Stimulated activated CD8-positive, alpha-beta memory T cell treated with anti-CD3 and anti-CD28 coated beads, Interleukin-15, amount 100 ng/mL, for 24 hours (primary cell): ENCODE data around the gene TNFRSF1A.
A peak's percentile ranks its signal among the peaks of the same experiment; 100 is the strongest.
"Not testable (repeated sequence)": the region's sequence is repeated elsewhere in the genome, so short reads cannot be mapped to it uniquely, and the experiment has no call there.

Experiments
- DNase-seq: peaks from one replicate; pipeline ENCODE4 v3.0.0-alpha.2; 2020; ENCODE audit warnings: low read depth

Gene TNFRSF1A

DNA sequence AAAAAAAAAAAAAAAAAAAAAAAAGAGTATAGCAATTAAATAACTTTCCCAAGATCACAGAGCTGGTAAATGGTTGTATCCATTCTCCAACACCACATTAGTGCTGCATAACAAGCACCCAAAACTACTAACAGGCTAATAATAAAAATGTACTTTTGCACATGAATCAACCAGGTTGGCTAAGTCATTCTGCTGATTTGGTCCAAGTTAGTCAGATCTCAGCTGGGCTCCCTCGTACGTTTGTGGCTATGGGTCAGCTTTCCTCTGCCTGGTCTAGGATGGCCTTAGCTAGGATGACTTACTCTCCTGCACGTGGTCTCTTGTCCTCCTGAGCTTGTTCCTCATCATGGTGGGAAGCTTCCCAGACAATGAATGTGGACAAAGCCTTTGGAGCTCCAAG is 39.3 kb downstream of the TNFRSF1A start:
- DNase-seq, result no peak

DNA sequence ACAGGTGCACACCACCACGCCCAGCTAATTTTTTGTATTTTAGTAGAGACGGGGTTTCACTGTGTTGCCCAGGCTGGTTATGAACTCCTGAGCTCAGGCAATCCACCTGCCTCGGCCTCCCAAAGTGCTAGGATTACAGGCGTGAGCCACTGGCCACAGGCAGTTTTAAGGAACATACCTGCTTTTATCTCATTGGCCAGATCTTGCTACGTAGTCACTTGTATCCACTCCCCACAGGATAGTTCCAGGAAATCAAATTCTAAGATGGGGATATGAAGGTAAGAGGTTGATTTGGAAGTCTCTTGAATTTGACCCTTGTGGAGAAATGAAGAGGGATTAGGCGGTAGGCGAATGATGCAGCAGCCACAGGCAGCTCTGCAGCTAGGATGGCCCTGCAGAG is 40.2 kb downstream of the TNFRSF1A start:
- DNase-seq, result no peak

DNA sequence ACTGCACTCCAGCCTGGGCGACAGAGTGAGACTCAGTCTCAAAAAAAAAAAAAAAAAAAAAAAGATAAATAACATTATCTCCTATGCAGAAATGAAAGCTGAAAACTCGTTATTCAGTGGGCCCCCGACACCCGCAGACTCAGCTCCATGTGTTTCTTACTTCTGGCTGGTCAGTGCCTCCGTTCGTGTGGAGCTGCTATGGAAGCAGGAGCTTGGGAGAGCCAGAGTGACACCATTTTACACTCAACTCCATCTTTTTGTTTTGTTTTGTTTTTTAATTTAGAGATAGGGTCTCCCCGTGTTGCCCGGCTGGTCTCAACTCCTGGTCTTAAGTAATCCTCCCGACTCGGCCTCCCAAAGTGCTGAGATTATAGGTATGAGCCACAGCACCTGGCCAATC is 44.7 kb downstream of the TNFRSF1A start:
- DNase-seq, result no peak

DNA sequence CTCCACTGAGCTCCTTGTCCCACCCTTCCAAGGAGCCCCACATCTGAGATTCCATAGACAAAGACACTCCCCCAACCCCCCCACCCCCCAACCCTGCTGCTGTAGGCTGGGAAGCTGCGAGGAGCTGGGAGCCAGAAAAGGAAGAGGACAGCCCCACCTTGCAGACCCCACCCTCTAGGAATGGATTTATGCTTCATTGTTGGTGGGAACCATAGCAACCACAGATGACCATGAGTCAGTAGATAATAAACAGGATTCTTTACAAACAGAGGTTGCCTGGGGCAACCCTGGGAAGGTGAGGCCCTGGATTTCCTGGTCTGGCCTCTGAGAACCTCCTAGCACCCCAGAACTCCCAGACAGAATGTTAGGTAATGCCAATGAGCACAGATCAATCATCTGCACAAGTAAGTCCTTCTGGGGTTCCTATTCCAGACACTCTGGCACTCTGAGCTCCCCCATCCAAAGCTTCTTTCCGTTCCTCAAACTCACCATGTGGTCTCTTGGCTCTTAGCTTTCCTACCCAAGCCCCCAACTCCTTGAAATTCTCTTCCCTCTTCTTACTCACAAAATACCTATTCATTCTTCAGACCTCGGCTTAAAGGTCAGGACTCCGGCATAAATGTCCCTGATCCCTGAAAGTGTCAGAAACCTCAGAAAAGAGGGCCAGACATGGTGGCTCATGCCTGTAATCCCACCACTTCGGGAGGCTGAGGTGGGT is 46.6 kb downstream of the TNFRSF1A start:
- DNase-seq, result no peak

DNA sequence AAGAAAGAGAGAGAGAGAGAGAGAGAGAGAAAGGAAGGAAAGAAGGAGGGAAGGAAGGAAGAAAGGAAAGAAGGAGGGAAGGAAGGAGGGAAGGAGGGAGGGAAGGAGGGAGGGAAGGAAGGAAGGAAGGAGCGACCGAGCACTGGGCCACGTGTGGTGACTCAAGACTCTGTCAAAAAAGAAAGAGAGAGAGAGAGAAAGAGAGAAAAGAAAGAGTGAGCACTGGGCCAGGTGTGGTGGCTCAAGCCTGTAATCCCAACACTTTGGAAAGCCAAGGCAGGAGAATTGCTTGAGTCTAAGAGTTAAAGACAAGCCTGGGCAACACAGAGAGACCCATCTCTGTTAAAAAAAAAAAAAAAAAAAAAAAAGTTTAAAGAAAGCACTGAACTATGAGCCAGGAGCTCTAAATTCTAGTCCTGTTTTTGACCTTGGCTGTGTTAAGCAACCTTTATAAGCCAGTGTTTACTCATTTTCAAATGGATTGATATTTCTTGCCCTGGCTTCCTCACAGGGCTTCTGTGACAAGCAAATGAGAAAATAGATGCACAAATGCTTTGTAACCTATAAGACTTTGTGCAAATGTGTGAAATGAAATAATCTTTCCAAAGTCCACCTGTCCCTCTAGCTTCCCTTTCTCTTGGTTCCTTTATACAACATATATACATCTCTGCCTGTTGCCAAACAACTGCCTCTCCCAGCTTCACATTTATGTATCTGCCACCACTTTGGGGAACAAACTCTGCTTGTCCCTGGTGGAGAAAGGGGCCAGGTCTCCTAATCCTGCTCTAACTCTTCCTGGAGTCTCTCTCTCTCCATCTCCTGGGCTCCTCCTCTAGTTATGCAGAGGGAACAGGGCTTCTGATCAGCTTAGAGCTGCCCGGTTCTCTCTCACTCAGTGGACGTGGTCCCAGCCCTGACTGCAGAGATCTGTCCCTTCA is 47.5 kb downstream of the TNFRSF1A start:
- DNase-seq, result no peak

DNA sequence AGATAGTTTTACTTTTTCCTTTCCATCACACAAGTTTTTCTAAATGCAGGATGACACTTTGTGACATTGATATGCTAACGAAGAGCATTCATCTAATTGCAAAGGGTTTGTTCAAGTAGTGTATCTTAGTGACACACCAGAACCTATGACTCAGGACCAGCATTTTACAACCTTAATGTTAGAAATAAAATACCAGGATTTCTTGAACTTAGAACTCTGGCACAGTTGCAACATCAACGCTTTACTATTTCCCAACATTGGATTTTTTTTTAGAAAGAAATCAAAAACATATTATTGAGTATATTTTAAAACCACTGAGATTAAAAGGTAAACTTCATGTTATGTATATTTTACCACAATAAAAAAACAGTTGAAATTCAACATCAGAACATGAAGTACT is 49.3 kb downstream of the TNFRSF1A start:
- no peak for DNase-seq

DNA sequence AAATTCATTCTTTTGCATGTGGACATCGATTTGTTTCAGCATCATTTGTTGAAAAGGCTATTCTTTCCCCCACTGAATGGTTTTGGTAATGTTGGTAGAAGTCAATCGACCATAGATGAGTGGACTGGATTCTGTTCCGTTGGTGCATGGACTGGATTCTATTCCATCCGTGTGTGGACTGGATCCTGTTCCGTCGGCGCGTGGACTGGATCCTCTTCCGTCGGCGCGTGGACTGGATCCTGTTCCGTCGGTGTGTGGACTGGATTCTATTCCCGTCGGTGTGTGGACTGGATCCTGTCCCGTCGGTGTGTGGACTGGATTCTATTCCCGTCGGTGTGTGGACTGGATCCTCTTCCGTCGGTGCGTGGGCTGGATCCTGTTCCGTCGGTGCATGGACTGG is 52.0 kb downstream of the TNFRSF1A start:
- not testable (repeated sequence) for DNase-seq

DNA sequence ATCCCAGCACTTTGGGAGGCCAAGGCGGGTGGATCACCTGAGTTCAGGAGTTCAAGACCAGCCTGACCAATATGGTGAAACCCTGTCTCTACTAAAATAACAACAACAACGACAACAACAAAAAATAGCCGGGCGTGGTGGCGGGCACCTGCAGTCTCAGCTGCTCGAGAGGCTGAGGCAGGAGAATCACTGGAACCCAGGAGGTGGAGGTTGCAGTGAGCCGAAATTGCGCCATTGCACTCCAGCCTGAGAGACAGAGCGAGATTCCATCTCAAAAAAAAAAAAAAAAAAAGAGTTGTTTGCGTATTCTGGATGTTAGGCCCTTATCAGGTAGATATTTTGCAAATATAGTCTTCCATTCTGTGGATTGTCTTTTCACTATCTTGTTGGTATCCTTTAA is 52.8 kb downstream of the TNFRSF1A start:
- not testable (repeated sequence) for DNase-seq

DNA sequence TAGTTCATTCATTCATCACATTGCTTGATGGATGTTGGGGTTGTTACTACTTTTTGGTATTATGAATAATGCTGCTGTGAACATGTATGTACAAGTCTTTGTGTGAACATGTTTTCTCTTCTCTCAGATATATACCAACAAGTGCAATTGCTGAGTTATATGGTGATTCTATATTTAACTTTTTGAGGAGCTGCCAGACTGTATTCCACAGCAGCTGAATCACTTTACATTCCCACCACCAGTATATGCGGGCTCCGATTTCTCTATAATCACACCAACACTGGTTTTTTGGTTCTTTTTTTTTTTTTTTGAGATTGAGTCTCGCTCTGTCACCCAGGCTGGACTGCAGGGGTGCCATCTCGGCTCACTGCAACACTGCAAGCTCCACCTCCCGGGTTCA is 53.6 kb downstream of the TNFRSF1A start:
- DNase-seq, result no peak

DNA sequence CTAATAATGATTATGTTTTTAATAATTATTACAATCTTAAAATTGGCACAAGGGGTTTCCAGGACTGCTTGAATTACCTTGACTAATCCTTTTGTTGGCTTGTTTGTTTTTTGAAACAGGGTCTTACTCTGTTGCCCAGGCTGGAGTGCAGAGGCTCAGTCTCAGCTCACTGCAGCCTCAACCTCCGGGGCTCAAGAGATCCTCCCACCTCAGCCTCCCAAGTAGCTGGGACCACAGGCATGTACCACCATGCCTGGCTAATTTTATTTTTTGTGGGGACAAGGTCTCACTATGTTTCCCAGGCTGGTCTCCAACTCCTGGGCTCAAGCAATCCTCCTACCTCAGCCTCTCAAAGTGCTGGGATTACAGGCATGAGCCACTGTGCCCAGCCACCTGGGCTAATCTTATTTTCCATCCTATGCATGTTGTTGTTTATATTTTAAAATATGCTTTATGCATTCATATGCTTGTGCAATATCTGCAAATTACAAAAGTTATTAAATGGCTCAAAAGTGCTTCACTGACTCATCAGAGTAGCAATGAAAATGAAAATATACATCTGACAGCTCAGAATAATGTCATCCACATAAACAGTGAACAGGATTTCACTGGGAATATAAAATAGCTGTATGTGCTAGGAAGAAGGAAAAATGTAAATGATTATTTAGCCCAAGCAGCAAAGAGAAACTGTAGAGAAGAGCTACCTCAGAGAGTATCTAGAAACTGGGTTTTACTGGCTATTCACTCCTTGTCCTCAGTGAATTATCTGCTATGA is 56.2 kb downstream of the TNFRSF1A start:
- no peak for DNase-seq

DNA sequence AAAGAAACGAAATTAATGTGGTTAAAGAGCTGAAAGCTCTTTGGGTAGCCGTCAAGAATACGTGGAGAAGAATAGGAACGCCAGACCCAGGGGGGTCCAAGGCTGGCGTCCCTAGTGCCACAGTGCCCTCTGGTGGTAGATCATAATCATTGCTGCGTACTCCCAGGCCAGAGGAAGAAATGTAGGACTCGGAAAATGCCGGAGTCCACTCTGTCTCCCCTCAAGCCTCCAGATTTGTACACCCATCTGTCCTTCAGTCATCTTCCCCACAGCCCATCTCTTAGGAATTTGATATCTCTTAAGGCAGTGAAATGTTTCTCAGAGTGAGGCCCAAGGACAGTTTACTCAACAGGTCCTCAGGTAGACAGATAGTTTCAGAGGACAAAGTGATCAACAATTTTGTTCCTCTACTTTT is 56.8 kb downstream of the TNFRSF1A start:
- DNase-seq, result peak; percentile 34

DNA sequence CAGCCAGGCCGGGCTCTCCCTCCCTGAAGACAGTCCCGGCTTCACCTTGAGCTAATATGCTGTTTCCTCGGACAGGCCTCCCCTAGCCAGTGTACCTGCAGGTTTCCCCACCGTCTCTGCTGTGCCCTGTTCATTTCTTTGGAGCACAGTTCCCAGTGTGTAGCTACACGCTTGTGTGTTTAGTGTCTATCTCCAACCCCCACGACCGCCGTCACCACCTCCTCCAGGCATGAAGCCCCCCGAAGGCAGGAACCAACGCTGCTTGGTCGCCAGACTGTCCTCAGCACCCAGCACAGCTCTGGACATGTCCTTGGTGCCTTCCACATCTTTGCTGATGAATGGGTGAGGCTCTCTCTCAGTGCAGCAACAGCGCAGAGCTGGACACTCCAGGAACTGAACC is 57.6 kb downstream of the TNFRSF1A start:
- no peak for DNase-seq

DNA sequence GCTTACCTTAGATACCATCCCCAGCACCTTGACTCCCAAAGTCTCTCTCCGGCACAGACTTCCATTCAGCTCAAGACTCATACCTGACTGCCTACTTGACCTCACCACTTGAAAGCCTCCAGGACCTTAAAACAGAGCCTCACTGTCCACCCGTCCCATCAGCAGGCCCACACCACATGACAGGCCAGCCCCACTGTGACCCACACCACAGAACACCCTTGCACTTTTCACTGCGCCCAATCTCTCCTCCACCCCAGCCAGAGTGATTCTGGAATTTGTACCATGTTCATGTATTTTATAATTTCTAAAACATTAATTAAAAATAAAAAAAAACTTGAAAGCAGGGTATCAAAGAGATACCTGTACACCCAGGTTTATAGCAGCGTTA is 59.4 kb downstream of the TNFRSF1A start:
- DNase-seq, result no peak

DNA sequence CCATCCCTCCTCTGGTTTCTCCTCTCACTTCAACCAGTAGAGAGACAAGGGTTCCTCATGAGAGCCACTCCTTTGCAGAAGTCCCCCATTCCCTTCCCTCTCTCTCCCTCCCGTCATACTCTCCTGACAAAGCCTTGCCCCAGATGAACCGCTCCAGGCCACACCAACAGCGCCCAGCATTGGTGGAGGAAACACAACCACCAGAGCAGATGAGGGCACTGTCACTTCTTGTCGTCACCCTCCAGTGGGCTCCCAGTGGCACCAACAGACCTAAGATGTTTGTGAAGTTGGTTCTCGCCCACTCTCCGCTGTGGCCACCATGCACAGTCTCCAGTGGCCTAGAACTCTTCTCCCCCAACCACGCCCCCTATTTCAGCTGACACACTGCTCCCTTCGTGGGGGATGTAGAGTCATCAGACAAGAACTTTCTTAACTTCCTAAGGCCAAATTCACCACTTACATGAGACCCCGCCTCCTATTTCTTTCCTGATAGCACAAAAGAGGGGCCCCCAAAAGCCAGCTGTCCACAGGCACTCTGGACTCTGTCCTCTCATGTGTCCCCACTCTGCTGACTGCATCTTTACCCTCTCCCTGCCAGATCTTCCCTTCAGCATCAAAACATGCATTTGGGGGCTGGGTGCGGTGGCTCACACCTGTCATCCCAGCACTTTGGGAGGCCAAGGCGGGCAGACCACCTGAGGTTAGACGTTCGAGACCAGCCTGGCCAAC is 60.6 kb downstream of the TNFRSF1A start:
- DNase-seq, result no peak

DNA sequence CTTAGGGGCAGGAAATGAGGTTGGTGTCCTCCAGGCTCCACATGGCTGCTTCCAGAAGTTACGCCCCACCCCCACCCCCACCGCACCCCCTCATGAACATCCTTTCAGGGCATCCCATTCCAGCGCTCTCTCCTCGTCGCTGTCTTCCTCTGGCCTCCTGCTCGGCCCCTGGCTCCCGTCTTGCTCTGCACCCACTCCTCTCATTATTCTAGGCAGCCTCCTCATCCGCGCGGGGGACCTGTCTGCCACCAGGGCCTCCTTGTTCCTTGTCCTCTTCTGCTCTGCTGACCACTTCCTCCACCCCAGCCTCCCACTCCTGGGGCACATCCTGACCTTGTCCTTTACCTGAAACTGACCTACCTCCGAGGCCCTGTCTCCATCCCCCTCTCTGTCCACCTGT is 61.2 kb downstream of the TNFRSF1A start:
- no peak for DNase-seq

DNA sequence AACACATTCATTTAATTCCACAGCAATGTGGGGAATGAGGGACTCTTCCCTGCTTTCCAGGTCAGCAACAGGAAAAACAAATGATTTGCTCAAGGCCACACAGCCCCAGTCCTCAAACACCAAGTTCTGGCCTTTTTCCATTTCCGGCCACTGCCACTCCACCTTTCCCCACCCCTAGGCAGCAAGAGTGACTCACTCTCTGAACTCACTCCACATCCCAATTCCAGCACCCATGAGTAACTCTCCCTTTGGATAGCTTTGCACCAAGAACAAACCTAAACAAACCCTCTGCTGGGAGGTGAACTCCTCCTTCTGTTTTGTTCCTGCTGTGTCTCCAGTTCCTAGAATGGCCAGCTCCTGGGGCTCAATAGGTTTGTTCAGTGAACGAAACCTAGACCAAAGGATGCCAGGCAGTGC is 61.8 kb downstream of the TNFRSF1A start:
- no peak for DNase-seq

DNA sequence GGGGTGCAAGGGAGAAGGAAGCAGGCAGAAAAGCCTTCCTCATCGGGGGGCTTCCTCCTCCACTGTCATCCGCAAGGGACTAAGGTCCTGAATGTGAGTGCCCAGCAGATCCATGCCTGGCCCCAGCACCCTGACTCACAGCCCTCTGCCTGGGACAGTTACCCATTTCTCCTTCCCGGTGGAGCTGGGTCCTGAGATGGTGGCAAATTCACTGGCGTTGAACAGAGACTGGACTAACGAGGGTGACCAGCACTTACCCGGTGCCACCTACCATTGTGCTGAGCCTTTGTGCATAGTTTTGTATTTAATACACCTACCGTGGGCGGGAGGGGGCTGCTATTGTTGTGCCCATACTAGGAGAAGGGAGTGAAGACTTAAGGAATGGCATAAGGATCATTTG is 62.2 kb downstream of the TNFRSF1A start:
- DNase-seq, result no peak

DNA sequence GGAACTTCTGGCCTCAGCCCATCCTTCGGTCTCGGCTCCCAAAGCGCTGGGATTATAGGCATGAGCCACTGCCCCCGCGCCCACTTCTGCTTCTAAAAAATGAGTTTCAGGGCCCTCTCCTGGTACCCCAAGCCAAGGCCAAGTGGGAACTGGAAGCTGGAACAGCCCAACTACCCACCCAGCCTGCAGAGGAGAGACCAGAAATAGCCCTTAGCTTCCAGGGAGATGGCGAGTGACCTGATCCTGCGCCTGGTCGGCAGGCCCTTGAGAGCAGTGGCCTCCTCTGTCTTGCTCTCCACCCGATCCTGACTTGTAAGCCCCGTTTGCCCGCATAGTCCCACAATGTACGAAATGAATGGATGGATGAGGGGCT is 62.6 kb downstream of the TNFRSF1A start:
- DNase-seq, result no peak
